HG03571 (cell line): ENCODE measurements around the gene ELAVL1.
"Not testable (repeated sequence)": the region's sequence is repeated elsewhere in the genome, so short reads cannot be mapped to it uniquely, and the experiment has no call there.

Experiments used
- ATAC-seq: cut with Tn5 transposase; IDR thresholded peaks from one replicate; pipeline ENCODE4 v1.9.1; 2021; ENCODE audit not compliant: unreplicated experiment

ELAVL1 gene

GRCh38 chr19:7941895-7942596 is 63.4 kb downstream of the ELAVL1 start:
- no peak for ATAC-seq

GRCh38 chr19:7940841-7941240 is 64.6 kb downstream of the ELAVL1 start:
- no peak for ATAC-seq

GRCh38 chr19:7934766-7935165 is 70.7 kb downstream of the ELAVL1 start:
- no peak for ATAC-seq

- no peak for ATAC-seq
These were observed 71.4 kb downstream of the ELAVL1 start for GRCh38 chr19:7933828-7934725.

- no peak for ATAC-seq
These were observed 72.0 kb downstream of the ELAVL1 start for GRCh38 chr19:7933411-7933810.

GRCh38 chr19:7932930-7933300 is 72.5 kb downstream of the ELAVL1 start:
- no peak for ATAC-seq

- no peak for ATAC-seq
These were observed 73.0 kb downstream of the ELAVL1 start for GRCh38 chr19:7932276-7932929.

GRCh38 chr19:7931221-7932061 is 74.0 kb downstream of the ELAVL1 start:
- no peak for ATAC-seq

- ATAC-seq: no peak
These were observed 74.7 kb downstream of the ELAVL1 start for GRCh38 chr19:7930765-7931164.

- not testable (repeated sequence) for ATAC-seq
These were observed 75.4 kb downstream of the ELAVL1 start for GRCh38 chr19:7930030-7930429.

GRCh38 chr19:7928741-7929701 is 76.4 kb downstream of the ELAVL1 start:
- ATAC-seq: no peak

- no peak for ATAC-seq
These were observed 77.1 kb downstream of the ELAVL1 start for GRCh38 chr19:7928334-7928706.

GRCh38 chr19:7927605-7928333 is 77.7 kb downstream of the ELAVL1 start:
- ATAC-seq: no peak

GRCh38 chr19:7926727-7927604 is 78.5 kb downstream of the ELAVL1 start:
- no peak for ATAC-seq

GRCh38 chr19:7926021-7926726 is 79.3 kb downstream of the ELAVL1 start, which contains the start of gene CTXN1:
Gene CTXN1 (minus strand): TSS chr19:7926135. CDS start chr19:7925538, 597 bp downstream.
- no peak for ATAC-seq

GRCh38 chr19:7925171-7925851 is 80.1 kb downstream of the ELAVL1 start:
- ATAC-seq: no peak

GRCh38 chr19:7924651-7925170 is 80.7 kb downstream of the ELAVL1 start:
- ATAC-seq: no peak
